Measurements from ENCODE around the gene APOE. TPM values are rescaled to one million over a fixed set of nuclear protein-coding genes. Genes with fewer than 3 reads are reported as not detected.

APOE gene
- total and polyA plus RNA-seq, 12 donors = 569 to 21,602 (median 8,894) TPM

DNA sequence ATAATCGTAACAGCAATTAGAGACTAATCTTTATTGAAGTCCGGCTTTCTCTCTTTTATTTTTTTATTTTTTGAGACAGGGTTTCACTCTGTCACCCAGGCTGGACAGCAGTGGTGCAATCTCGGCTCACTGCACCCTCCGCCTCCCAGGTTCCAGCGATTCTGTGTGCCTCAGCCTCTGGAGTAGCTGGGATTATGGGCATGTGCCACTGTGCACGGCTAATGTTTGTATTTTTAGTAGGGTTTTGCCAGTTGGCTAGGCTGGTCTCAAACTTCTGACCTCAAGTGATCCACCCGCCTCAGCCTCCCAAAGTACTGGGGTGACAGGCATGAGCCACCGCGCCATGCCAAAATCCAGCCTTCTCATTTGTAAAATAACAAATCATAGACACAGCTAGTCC, 44.0 kb downstream of the APOE start:
- Histone ChIP-seq H3K4me3 (no peak overlapping the region), H3K9me3 (replicated peaks in 1 of 3) (no peaks in the 10 kb centered on the region), H3K4me1 (replicated peaks in 1 of 2) (peaks cover 9 to 27% of the 10 kb centered on the region in 2 donors), H3K27me3 (no peaks in the 10 kb centered on the region), H3K27ac (no peak overlapping the region), H3K36me3 (replicated peaks in 1 of 2) (no peaks in the 10 kb centered on the region)
- TF ChIP-seq, protein P1, sequence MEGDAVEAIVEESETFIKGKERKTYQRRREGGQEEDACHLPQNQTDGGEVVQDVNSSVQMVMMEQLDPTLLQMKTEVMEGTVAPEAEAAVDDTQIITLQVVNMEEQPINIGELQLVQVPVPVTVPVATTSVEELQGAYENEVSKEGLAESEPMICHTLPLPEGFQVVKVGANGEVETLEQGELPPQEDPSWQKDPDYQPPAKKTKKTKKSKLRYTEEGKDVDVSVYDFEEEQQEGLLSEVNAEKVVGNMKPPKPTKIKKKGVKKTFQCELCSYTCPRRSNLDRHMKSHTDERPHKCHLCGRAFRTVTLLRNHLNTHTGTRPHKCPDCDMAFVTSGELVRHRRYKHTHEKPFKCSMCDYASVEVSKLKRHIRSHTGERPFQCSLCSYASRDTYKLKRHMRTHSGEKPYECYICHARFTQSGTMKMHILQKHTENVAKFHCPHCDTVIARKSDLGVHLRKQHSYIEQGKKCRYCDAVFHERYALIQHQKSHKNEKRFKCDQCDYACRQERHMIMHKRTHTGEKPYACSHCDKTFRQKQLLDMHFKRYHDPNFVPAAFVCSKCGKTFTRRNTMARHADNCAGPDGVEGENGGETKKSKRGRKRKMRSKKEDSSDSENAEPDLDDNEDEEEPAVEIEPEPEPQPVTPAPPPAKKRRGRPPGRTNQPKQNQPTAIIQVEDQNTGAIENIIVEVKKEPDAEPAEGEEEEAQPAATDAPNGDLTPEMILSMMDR (IDR thresholded peaks at IDR 0.05) = no peak
- no peak for TF ChIP-seq POLR2A (IDR thresholded peaks at IDR 0.05)
- WGBS, 4 donors = 71 to 92% (median 79%) methylated on average over 9 of the region's 9 CpGs
- intact Hi-C loops (cut with DNase I) = no loop called here
- no peak for DNase-seq

DNA sequence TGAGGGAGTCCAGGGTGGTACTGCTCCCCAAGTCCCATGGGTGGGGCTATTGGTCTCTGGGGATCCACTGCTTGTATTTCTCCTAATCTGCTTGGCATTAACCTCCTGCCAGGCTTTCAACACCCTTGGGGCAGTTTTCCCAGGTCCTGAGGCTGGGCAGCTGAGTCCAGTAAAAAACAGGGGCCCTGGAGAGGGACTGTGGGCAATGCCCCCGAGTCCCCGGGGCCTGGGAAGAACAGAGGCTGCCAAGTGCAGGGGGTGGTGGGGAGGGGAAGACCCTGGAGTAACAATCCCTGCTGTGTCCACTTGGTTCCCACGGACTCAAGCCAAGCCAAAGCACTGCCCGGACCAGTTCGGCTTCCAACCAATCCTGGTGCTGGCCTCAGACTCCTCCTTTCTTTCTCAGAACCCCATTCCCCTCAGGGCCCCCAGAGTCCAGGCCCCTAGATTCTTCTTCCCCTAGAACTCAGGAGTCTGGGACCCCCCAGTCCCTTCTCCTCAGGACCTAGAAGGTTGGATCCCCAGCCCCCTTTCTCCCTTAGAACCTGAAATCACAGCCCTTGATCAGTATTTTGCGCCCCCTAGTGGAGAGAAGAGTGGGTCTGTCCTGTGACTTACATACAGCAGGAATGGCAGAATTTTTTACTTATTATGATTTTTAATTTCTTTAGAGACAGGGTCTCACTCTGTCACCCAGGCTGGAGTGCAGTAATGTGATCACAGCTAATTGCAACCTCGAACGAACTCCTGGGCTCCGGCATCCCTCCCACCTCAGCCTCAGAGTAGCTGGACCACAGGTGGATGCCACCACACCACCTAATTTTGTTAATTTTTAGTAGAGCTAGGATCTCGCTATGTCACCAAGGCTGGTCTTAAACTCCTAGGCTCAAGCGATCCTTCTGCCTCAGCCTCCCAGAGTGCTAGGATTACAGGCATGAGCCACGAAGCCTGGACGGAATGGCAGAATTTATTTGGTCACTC, 45.9 kb downstream of the APOE start:
- Histone ChIP-seq H3K9me3 (replicated peaks in 1 of 3) (no peaks in the 10 kb centered on the region), H3K27ac (peak overlapping the region in 4 of 5 donors; percentile 11 to 58 (median 54)), H3K4me3 (peak overlapping the region in 1 of 4 donors; percentile 14), H3K27me3 (no peaks in the 10 kb centered on the region), H3K4me1 (replicated peaks in 1 of 2) (peaks cover 12 to 34% of the 10 kb centered on the region in 2 donors), H3K36me3 (replicated peaks in 1 of 2) (no peaks in the 10 kb centered on the region)
- intact Hi-C loops (cut with DNase I) = loop anchor here (2.0 to 5.0 kb wide), 2 partner anchors 47 to 49 kb away; partner anchors contain the start of gene APOE (in 1 of the 2)
- 31 to 44% (median 34%) methylated on average over 8 to 13 of the region's 13 CpGs for WGBS, 4 donors
- peak; percentile 74 to 88 (median 81) for DNase-seq
- no peak for TF ChIP-seq POLR2A (IDR thresholded peaks at IDR 0.05)
- TF ChIP-seq, protein P1 (IDR thresholded peaks at IDR 0.05) = peak; percentile 84 to 96 (median 91)

DNA sequence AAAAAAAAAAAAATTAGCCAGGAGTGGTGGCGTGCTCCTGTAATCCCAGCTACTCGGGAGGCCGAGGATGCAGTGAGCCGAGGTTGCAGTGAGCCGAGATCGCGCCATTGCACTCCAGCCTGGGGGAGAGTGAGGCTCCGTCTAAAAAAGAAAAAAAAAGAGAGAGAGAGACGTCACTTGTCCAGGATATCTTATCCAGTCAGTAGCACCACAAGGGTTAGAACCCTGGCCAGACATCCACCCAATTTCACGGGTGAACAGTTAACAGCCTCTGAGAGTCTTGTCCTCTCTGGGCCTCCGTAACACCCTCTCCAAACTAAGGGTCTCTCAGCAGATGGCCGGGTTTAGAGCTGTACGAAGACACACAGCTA, 48.7 kb downstream of the APOE start:
- Histone ChIP-seq H3K27me3 (no peaks in the 10 kb centered on the region), H3K27ac (peak overlapping the region; percentile 76 to 94 (median 86)), H3K4me3 (peak overlapping the region; percentile 34 to 96 (median 80)), H3K4me1 (replicated peaks in 1 of 2) (peaks cover 27 to 62% of the 10 kb centered on the region in 2 donors), H3K36me3 (replicated peaks in 1 of 2) (no peaks in the 10 kb centered on the region), H3K9me3 (replicated peaks in 1 of 3) (no peaks in the 10 kb centered on the region)
- 27 to 39% (median 33%) methylated on average over 12 to 13 of the region's 13 CpGs for WGBS, 4 donors
- DNase-seq = no peak
- no peak for TF ChIP-seq POLR2A (IDR thresholded peaks at IDR 0.05)
- intact Hi-C loops (cut with DNase I) = loop anchor here in 1 of 2 donors (5.0 kb wide), 1 partner anchor 52 kb away; no protein-coding TSS in a partner anchor

DNA sequence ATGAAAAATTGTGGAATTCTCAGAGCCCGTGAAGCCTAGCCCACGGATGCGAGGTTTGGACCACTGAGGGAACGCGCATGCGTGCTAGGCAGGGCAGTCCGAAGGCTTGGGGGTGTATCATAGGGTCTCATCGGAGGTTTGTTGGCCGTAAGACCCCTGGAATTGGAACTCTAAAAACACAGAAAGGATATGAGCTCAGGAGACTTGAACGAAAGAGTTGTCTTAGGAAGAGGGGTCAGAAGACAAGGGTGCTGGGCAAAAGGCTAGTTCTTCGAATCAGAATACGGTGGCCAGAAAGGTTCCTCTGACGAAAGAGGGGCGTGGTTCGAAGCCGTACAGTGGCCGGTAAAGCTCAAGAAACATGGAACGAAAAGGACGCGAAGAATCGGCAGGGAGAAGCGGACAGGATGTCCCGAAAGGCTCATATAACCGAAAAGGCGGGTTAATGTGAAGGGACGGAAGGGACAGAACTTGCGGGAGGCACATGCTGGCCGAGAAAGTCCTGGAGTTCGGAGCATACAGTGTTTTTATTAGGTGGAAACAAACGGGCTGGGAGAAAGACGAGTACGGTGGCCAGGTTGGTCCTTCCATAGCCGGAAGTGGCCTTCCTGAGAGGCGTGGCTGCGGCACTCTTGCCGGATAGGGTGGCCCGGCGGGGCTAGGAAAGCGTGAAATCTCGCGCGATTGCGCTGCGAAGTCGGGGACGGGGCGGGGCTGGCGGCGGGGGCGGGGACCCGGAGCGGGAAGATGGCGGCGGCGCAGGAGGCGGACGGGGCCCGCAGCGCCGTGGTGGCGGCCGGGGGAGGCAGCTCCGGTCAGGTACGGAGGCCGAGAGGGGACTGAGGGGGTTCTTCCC, 49.3 kb downstream of the APOE start, which contains the start of gene CLPTM1:
CLPTM1 (plus strand) TSS at position 732 of the 856 bp plus-strand sequence; CDS start at position 748, 16 bp downstream.
- peak within 1 kb of the TSS; percentile 75 to 96 (median 86) for H3K4me3 ChIP-seq
- intact Hi-C loops (cut with DNase I) = loop anchor here in 1 of 2 donors (5.0 kb wide), 1 partner anchor 53 kb away; no protein-coding TSS in a partner anchor
- H3K9me3 ChIP-seq (replicated peaks in 1 of 3) = no peaks in the 10 kb centered on the region
- H3K27me3 ChIP-seq = no peaks in the 10 kb centered on the region
- no peaks in the 10 kb centered on the region for H3K36me3 ChIP-seq (replicated peaks in 1 of 2)
- TF ChIP-seq, protein P1 (IDR thresholded peaks at IDR 0.05) = peak in 3 of 6 experiments; percentile 27 to 33 (median 30)
- TF ChIP-seq POLR2A (IDR thresholded peaks at IDR 0.05) = peak; percentile 16 to 69
- H3K4me1 ChIP-seq (replicated peaks in 1 of 2) = peaks cover 27 to 68% of the 10 kb centered on the region in 2 donors
- WGBS, 4 donors = 0 to 1% (median 0%) methylated on average over 32 to 65 of the region's 65 CpGs
- peak within 1 kb of the TSS; percentile 76 to 94 (median 86) for H3K27ac ChIP-seq
- peak; percentile 97 to 98 (median 98) for DNase-seq
